Upper lobe of right lung (tissue), 1 donor: ENCODE data around the gene SMARCAD1. TPM values are rescaled to one million over a fixed set of nuclear protein-coding genes. Genes with fewer than 3 reads are reported as not detected.

Experiments
- ATAC-seq: fragments of 200-7000 bp; cut with Tn5 transposase; one replicate; pipeline ENCODE4 v1.9.1; 2020; ENCODE audit warnings: mild to moderate bottlenecking, moderate library complexity
- DNase-seq: peaks from one replicate; pipeline ENCODE4 v3.0.0-alpha.2; 2020
- H3K27ac ChIP-seq: fragments of 200-600 bp; one replicate; pipeline ENCODE4 v1.8.0; 2022
- H3K27me3 ChIP-seq: fragments of 200-600 bp; one replicate; pipeline ENCODE4 v1.8.0; 2022; ENCODE audit warnings: mild to moderate bottlenecking
- H3K36me3 ChIP-seq: fragments of 200-600 bp; one replicate; pipeline ENCODE4 v1.8.0; 2022
- H3K4me1 ChIP-seq: fragments of 200-600 bp; one replicate; pipeline ENCODE4 v1.8.0; 2022
- H3K4me3 ChIP-seq: fragments of 200-600 bp; one replicate; pipeline ENCODE4 v1.8.0; 2022; ENCODE audit warnings: mild to moderate bottlenecking
- H3K9me3 ChIP-seq: fragments of 200-600 bp; one replicate; pipeline ENCODE4 v1.8.0; 2022
- CTCF ChIP-seq: fragments of 200-600 bp; IDR thresholded peaks from one replicate; pipeline ENCODE4 v1.8.0; 2022; ENCODE audit warnings: antibody characterized with exemption
- intact Hi-C: fragments of 100-400 bp; cut with DNase I; formaldehyde crosslinking; loops from one replicate; pipeline ENCODE4 v1.11.0; 2022
- long read RNA-seq: library from polyadenylated mRNA; unstranded; transcript quantifications from one replicate; pipeline ENCODE4 v2.0.0, GENCODE V29; 2021
- total RNA-seq: library from RNA; stranded (reverse); fragmentation: NEBNext Ultra II Directional; extraction: Animal tissue kit (Norgen Biotek cat#: 25700); gene quantifications from one replicate; pipeline ENCODE4 v1.2.1, GENCODE V29; 2021
- donor health status: DM: no; HTN: yes; CAD: no; lungs with severe emphysema.

The SMARCAD1 gene
- 21.0 TPM for total RNA-seq
- long read RNA-seq, full-length matches to known transcripts = 12 of 28 reads
- long read RNA-seq, partial matches to known transcripts = 4 of 28 reads
- long read RNA-seq, other reads (novel, unspliced or antisense) = 12 of 28 reads

GRCh38 chr4:94207469-94208224, at the start of gene SMARCAD1:
TSS of gene SMARCAD1 (plus strand) at chr4:94207865. CDS start at chr4:94208395, 530 bp downstream.
- peaks cover 25% of the 10 kb centered on the region for H3K36me3 ChIP-seq
- peak within 1 kb of the TSS; percentile 96 for H3K27ac ChIP-seq
- DNase-seq (peak; percentile 93), ATAC-seq (peak; percentile 95)
- no peak for TF ChIP-seq CTCF
- peak within 1 kb of the TSS; percentile 86 for H3K4me3 ChIP-seq
- intact Hi-C loops = no loop called here
- H3K9me3 ChIP-seq = no peaks in the 10 kb centered on the region
- H3K27me3 ChIP-seq = no peaks in the 10 kb centered on the region
- peaks cover 16% of the 10 kb centered on the region for H3K4me1 ChIP-seq

- Histone ChIP-seq H3K27ac (no peak overlapping the region), H3K9me3 (no peaks in the 10 kb centered on the region), H3K4me1 (no peaks in the 10 kb centered on the region), H3K4me3 (no peak overlapping the region), H3K27me3 (no peaks in the 10 kb centered on the region), H3K36me3 (no peaks in the 10 kb centered on the region)
- intact Hi-C loops = no loop called here
- no peak for TF ChIP-seq CTCF
- no peak for DNase-seq
- ATAC-seq = no peak
Observed at GRCh38 chr4:94158883-94159282, 48.8 kb upstream of the SMARCAD1 start.

GRCh38 chr4:94159790-94160189, 47.9 kb upstream of the SMARCAD1 start:
- no peak overlapping the region for H3K27ac ChIP-seq
- DNase-seq = no peak
- ATAC-seq = no peak
- H3K9me3 ChIP-seq = no peaks in the 10 kb centered on the region
- H3K36me3 ChIP-seq = no peaks in the 10 kb centered on the region
- intact Hi-C loops = no loop called here
- H3K4me3 ChIP-seq = no peak overlapping the region
- H3K27me3 ChIP-seq = no peaks in the 10 kb centered on the region
- TF ChIP-seq CTCF = no peak
- H3K4me1 ChIP-seq = no peaks in the 10 kb centered on the region

- Histone ChIP-seq H3K9me3 (no peaks in the 10 kb centered on the region), H3K4me1 (no peaks in the 10 kb centered on the region), H3K27me3 (no peaks in the 10 kb centered on the region), H3K27ac (no peak overlapping the region), H3K4me3 (no peak overlapping the region), H3K36me3 (no peaks in the 10 kb centered on the region)
- intact Hi-C loops = no loop called here
- ATAC-seq = no peak
- no peak for DNase-seq
- no peak for TF ChIP-seq CTCF
Observed at GRCh38 chr4:94160774-94161173, 46.9 kb upstream of the SMARCAD1 start.

- Histone ChIP-seq H3K27ac (no peak overlapping the region), H3K4me1 (no peaks in the 10 kb centered on the region), H3K36me3 (no peaks in the 10 kb centered on the region), H3K9me3 (no peaks in the 10 kb centered on the region), H3K27me3 (no peaks in the 10 kb centered on the region), H3K4me3 (no peak overlapping the region)
- ATAC-seq (no peak), DNase-seq (no peak)
- TF ChIP-seq CTCF = no peak
- intact Hi-C loops = no loop called here
Observed at GRCh38 chr4:94165256-94165655, 42.4 kb upstream of the SMARCAD1 start.
